HG02759 (cell line): Measurements from ENCODE around the gene PTPRN2.

ENCODE experiments used
- ATAC-seq: cut with Tn5 transposase; IDR thresholded peaks from one replicate; pipeline ENCODE4 v1.9.1; 2021; ENCODE audit warnings: mild to moderate bottlenecking, moderate library complexity; ENCODE audit not compliant: unreplicated experiment

Gene PTPRN2

DNA sequence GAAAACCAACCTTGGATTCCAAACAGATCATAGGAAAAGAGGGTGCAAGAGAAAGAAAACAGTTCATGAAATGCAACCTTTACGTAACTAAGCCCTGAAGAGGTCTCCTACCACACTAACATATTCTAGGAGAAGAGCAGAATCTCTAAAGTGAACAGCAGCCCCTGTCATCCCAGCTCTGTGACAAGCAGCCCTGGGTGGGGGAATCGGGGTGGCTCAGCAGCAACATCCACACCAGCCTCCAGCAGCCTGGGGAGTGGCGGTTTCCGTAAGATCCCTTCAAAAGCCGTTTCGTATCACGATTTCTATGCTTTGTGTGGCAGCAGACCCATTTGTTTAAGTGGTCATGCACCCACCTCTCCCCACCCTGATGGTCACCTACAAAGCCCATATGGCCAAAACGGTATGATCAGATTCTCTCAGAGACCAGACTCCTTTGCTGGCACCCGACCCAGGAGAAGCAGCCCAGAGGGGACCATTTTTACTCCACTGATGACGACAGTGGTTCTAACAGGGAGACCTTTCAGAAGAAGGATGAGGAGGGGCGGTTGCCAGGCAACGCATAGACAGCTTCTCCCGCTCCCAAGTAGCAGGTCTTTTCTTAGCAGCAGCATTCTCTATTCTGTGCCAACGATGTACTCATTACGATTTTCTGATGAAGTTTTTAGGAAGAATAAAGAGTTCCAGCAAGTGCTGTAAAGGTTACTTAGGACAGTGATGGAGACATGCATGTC, 950.2 kb downstream of the PTPRN2 start:
- ATAC-seq = no peak

DNA sequence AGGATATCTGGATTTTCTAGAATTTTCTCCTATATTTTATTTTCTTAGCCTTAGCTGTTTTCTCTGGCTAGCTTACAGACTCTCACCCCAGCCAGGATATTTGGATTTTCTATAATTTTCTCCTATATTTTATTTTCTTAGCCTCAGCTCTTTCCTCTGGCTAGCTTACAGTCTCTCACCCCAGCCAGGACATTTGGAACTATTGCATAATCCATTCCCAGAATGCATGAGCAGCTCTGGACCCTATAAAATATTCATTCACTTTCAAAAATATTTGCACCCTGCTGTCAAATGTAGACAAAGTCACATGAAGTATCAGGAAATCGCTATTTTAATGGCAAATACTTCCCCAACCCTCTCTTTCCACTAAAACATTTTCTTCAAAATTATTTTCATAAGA, 952.0 kb downstream of the PTPRN2 start:
- no peak for ATAC-seq

GRCh38 chr7:157635148-157635500, 952.5 kb downstream of the PTPRN2 start:
- no peak for ATAC-seq

DNA sequence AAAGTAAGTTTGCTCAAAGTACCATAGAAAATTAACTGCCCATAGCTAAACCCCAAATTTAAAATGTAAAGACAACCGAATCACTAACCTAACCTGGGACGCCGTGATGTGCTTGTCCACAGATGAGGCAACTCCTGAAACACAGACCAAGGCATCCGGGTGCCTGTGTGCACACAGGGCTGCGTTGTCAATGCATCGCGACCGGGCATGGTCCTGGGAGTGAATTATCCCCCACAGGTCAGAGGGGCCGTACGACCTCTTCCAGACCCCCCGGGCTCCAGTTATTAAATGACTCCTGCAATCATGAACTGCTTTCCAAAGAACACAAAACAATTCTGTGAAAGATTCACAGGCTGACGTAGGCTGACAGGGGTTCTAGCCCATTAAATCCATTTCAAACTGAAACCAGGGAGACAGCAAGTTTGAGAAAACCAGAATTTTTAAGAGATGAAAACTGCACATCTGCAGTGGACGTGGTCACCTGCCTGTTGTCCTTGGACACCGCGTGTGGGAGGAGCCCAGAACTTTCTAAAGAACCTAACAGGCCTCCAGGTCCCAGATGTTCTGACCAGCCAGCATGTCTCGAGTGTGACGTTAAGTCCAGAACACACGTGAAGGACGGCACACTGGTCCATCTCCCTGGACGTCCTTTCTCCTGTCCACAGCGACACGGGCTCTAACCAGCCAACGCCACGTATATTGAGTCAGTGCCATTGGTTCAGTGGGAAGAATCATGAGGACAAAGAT, 953.0 kb downstream of the PTPRN2 start:
- no peak for ATAC-seq

GRCh38 chr7:157633465-157634185, 954.0 kb downstream of the PTPRN2 start:
- ATAC-seq = no peak

DNA sequence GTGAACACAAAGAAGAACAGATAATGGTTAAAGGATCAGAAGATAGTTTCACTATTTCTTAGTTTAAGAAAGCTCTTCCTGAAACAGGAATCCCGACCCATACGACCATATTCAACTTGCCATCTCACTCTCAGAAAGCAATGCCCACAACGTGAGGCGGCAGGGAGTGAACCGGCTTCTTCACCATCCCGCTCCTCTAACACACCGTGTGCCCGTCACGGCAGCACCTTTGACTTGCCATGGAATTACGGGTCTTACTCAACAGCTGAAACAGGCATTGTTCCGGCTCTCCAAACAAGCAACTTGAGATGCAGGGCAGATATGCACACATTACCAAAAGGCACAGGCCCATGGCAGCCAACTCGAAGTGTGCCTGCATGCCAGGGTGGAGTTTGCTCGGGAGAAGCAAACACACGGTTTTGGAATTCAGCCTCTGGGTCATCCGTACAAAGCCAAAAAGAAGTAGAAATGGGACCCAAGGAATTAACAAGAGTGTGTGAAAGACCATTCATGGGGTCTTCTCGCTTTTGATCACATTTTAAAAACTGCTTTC, 957.2 kb downstream of the PTPRN2 start:
- no peak for ATAC-seq

- no peak for ATAC-seq
Observed at GRCh38 chr7:157628456-157628855, 959.2 kb downstream of the PTPRN2 start.

DNA sequence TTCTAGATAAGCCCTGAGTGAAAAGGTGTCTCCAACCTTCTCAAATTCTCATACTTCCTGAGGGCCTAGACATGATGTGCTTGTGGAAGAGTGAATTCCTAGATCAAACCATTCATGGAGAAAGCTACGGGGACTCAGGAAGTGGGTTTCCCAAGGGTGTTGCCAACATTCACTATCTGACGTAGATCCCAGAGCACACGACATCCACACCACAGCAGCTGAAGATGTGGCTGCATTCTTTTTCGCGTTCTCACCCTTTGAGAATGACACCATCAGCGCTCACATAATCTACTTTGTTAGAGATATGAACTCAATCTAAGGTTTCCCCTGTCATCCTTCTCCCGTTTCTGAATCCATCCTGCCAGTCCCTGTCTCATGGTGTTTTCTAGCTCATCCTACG, 960.0 kb downstream of the PTPRN2 start:
- ATAC-seq = no peak

GRCh38 chr7:157627033-157627432, 960.6 kb downstream of the PTPRN2 start:
- no peak for ATAC-seq

DNA sequence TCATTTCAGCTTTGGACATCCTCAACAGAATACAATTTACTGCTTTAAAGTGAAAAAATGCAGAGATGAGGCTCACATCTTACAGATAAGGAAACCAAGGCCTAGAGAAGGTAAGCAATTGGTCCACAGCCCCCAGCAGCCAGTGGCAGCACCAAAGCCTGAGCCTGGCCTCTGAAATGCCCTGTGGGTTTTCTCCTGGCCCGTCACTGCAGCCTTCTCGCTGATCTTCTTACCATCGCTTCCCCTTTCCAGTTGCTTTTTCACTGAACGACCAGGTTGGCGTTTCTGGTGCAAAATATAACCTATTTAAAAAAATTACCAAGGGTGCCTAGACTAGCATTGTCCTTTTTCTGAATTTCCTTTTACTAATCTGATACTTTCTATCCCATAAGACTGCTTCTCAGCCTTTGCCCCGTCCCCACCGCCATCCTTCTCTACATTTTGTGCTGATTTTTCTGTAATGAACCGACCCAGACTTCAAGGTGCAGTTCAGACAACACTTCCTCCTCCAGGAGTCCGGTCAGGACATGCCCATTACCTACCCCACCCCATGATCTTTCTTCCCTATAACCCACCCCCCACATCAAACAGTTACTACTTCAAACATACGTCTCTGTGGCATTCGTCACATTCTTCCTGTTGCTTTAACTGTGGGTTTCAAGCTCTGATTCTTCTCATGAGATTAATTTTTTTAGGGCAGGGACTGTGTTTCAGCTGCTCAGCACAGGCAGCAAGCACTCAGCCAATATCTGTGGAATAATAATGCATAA, 961.5 kb downstream of the PTPRN2 start:
- ATAC-seq = no peak

DNA sequence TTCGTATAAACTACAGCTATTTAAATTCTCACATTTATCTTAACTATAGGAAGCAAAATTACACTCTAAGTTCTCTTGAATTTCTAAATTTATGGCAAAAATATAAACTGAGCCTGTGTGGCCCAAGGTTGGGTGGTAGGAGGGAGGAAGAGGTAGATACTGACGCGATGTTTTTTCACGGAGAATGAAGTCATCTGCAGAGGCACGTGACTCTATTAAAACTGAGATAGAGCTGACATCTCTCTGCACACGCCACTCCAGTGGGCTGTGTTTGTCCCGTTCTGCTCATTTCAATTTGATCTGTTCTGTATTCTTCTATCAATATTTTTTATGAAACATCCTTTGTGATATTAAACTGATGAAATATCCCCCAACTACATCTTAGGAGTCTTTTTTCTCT, 964.1 kb downstream of the PTPRN2 start:
- no peak for ATAC-seq

DNA sequence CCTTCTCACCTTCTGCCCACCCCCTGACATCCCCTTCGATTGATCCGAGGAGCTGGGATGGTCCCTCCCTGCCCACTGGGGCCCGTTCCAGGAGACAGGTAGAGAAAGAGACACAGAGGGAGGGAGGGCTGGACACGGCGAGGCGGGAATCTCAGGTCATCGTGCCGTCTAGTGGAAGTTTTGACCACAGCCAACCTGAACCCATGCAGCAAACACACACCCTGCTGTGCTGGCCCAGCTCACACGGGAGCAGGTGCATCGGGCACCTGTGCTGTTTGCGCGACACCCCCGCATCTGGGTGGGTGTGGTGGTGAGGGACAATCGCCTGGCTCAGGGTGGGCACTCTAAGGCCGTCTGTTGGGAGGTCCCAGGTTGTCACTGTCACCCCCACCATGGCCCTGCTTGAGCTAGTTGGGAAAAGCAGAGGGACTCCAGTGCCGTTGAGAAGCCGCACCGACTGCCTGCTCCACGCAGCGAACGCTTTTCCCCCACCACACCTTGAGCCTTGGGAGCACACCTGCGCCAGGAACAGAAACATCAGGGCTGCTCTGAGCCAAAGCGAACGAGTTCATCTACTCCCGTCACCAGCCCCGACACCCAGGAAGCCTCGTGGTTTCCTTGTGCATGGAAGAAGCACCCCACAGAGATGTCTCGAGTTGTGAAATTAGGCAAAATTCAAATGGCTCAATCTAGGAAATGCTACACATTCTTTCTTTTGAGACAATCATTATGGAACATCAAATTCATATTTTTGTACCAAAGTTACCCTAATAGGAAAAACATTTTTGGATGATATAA, 965.0 kb downstream of the PTPRN2 start:
- ATAC-seq = no peak

DNA sequence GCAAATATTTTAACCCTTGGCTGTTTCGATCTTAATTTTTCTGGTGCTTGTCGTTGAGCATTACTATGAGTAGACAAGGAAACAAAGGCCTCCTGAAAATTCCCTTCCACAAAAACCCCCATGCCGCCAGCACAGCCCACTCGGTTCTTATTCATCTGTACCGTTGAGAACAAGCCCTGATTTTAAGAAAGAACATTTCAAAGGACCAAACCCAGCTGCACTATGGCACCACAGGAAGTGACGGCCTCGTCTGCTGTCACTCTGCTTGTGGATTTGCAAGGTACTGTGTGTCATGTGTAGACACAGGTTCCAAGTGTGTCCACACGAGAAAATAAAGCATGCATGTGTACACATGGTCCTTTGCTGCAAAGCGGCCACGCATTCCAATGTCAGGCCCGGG, 965.6 kb downstream of the PTPRN2 start:
- ATAC-seq = no peak

DNA sequence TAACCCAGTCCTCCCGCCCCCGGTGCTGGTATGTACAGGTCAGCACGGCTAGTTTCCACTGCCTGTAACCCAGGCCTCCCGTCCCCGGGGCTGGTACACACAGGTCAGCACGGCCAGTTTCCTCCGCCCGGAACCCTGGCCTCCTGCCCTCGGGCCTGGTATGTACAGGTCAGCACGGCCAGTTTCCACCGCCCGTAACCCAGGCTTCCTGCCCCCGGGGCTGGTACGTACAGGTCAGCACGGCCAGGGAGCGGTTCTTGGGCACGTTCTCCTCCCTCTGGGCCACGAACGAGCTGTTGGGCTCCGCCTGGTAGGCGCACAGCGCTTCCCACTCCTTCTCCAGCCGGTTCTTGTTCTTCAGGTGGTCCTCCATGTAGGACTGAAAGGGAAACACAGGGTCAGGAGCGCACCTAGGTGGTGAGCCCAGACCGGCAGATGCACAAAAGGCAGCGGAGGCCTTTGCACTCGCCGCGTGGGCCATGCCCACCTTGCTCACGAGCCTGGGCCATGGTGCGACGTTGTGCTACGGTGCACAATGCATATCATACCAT, 966.4 kb downstream of the PTPRN2 start:
- ATAC-seq = no peak

DNA sequence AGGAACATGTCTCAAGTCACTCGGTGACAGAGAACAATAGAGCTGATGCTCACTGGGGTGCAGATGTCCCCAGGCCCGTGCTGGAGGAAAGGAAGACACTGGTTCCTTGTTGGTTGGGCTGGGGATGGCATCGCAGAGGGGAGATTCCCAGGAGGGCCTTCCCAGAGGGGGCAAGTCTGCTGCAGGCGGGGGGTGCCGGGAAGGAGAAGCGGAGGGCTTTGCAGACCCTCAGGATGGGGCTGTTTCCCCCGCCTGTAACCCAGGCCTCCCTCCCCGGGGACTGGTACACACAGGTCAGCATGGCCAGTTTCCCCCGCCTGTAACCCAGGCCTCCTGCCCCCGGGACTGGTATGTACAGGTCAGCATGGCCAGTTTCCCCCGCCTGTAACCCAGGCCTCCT, 967.0 kb downstream of the PTPRN2 start:
- ATAC-seq = no peak

GRCh38 chr7:157619753-157620525, 967.7 kb downstream of the PTPRN2 start:
- ATAC-seq = no peak

DNA sequence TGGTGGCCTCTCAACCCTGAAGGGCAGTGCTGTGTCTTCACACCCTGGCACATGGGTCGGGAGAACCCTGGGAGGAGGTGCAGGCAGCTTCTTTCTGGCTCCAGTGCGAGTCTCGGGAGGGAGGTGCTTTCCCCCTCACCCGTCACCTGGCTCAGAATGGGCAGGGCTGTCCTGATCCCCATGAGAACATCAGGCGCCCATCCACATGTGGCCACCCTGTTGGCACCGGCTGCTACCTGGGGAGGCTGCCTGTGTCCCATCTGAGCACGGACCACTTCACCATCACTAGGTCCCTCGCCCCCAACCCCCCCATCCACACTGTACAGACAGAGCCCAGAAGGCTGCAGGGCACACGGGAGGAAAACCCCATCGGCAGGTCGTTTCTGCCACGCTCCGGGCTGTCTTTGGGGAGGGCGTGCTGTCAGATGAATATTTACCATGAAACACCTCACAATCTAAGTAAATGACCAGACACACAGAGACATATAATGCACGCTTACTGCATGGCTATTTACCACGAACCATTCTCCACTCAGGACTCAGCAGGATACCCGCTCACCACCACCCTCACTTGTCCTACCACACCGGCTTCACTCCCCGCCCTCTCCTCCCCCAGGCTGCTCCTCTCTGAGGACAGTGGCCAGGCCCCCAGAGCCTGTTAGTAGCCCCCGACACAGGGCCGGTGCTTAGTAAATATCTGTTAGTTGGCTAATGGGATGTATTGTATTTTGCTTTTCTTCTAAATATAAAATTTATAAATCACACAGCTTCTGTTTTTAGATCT, 968.6 kb downstream of the PTPRN2 start:
- ATAC-seq = no peak

DNA sequence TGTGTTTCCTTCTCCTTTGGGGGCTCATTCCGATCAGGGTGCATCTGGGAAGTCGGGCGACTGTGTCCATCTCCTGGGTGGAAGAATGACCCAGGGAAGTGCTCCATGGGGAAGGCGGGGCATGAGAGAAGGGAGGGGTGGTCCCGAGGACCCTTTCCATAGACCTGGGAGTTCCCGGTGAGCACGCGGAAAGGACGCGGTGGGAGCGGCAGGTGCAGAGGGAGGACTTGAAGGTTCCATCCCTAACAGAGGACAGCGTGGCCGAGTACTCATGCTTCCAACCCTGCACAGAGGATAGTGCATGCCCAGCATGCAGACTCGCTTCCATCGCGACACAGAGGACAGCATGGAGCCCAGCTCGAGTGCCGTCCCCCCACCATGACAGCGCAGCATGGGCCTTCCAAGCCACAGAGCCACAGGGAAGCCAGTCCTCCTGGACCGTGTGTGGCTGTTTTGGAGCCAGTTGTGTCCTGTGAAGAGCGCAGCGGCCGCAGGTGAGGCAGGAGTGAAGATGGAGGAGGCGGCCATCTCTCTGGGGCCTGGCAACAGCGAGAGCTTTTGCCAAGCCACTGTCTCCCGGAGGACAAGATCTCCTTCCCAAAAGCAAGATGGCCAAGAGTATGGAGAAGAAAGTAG, 969.4 kb downstream of the PTPRN2 start:
- no peak for ATAC-seq
